SK-N-SH treated with all-trans-retinoic acid at 6 μM for 48 hours (cell line): ENCODE measurements around the gene ARHGDIA.

Experiments
- ATAC-seq: fragments of 200-7000 bp; cut with Tn5 transposase; 3 replicates; pipeline ENCODE4 v1.9.1; 2020; ENCODE audit warnings: mild to moderate bottlenecking, moderate library complexity
- ARNTL ChIP-seq: fragments of 450-650 bp; formaldehyde crosslinking; IDR thresholded peaks from 2 replicates; pipeline ENCODE4 v1.5.0; 2020; ENCODE audit warnings: low read depth, mild to moderate bottlenecking, moderate library complexity, borderline replicate concordance
- BACH2 ChIP-seq: fragments of 250-450 bp; sonication (Bioruptor Pico); IDR thresholded peaks from 2 replicates; pipeline ENCODE4 v1.9.0; 2021; ENCODE audit warnings: mild to moderate bottlenecking, borderline replicate concordance
- CSDC2 ChIP-seq: fragments of 250-450 bp; sonication (Bioruptor Pico); IDR thresholded peaks from 2 replicates; pipeline ENCODE4 v1.5.0; 2020; ENCODE audit warnings: mild to moderate bottlenecking, moderate library complexity
- ESRRG ChIP-seq: fragments of 250-450 bp; sonication (Bioruptor Pico); IDR thresholded peaks from 2 replicates; pipeline ENCODE4 v1.6.1; 2021; ENCODE audit warnings: mild to moderate bottlenecking
- GLIS3 ChIP-seq: fragments of 250-450 bp; sonication (Bioruptor Pico); IDR thresholded peaks from 2 replicates; pipeline ENCODE4 v1.5.0; 2020; ENCODE audit warnings: mild to moderate bottlenecking, moderate library complexity
- OSR1 ChIP-seq: fragments of 250-450 bp; sonication (Bioruptor Pico); IDR thresholded peaks from 2 replicates; pipeline ENCODE4 v1.8.0; 2022; ENCODE audit warnings: moderate library complexity, mild to moderate bottlenecking, inconsistent platforms
- PPARA ChIP-seq: fragments of 250-450 bp; sonication (Bioruptor Pico); IDR thresholded peaks from 2 replicates; pipeline ENCODE4 v1.5.0; 2020; ENCODE audit warnings: mild to moderate bottlenecking, borderline replicate concordance
- RARB ChIP-seq: fragments of 250-450 bp; sonication (Bioruptor Pico); IDR thresholded peaks from 2 replicates; pipeline ENCODE4 v1.8.0; 2021; ENCODE audit warnings: mild to moderate bottlenecking, moderate library complexity
- TCF4 ChIP-seq: fragments of 250-450 bp; sonication (Bioruptor Pico); IDR thresholded peaks from 2 replicates; pipeline ENCODE4 v1.8.0; 2021; ENCODE audit warnings: mild to moderate bottlenecking, moderate library complexity, borderline replicate concordance
- TOX ChIP-seq: fragments of 250-450 bp; sonication (Bioruptor Pico); IDR thresholded peaks from 2 replicates; pipeline ENCODE4 v1.8.0; 2021; ENCODE audit warnings: mild to moderate bottlenecking, moderate library complexity, borderline replicate concordance
- ZC3H10 ChIP-seq: fragments of 250-450 bp; sonication (Bioruptor Pico); IDR thresholded peaks from 2 replicates; pipeline ENCODE4 v1.5.1; 2021; ENCODE audit warnings: mild to moderate bottlenecking, moderate library complexity
- ZFP3 ChIP-seq: fragments of 250-450 bp; sonication (Bioruptor Pico); IDR thresholded peaks from 2 replicates; pipeline ENCODE4 v1.5.0; 2020; ENCODE audit warnings: mild to moderate bottlenecking, moderate library complexity
- ZFP30 ChIP-seq: fragments of 450-650 bp; formaldehyde crosslinking; IDR thresholded peaks from 2 replicates; pipeline ENCODE4 v1.5.0; 2022; ENCODE audit warnings: mild to moderate bottlenecking, moderate library complexity
- ZNF565 ChIP-seq: fragments of 450-650 bp; formaldehyde crosslinking; conservative IDR thresholded peaks from 2 replicates; pipeline ENCODE4 v1.5.0; 2020; ENCODE audit warnings: low read depth, mild to moderate bottlenecking, moderate library complexity
- ZNF8 ChIP-seq: fragments of 450-650 bp; formaldehyde crosslinking; IDR thresholded peaks from 2 replicates; pipeline ENCODE4 v1.5.0; 2020; ENCODE audit warnings: mild to moderate bottlenecking, moderate library complexity
- TF ChIP-seq, protein P1 (sequence below): fragments of 250-450 bp; sonication (Bioruptor Pico); IDR thresholded peaks from 2 replicates; pipeline ENCODE4 v1.5.0; 2020; ENCODE audit warnings: mild to moderate bottlenecking, moderate library complexity
- TF ChIP-seq, protein P2 (sequence below): fragments of 250-450 bp; sonication (Bioruptor Pico); IDR thresholded peaks from 2 replicates; pipeline ENCODE4 v1.8.0; 2021; ENCODE audit warnings: low read depth, mild to moderate bottlenecking, moderate library complexity, borderline replicate concordance
- TF ChIP-seq, protein P3 (sequence below): fragments of 250-450 bp; sonication (Bioruptor Pico); IDR thresholded peaks from 2 replicates; pipeline ENCODE4 v1.5.1; 2020; ENCODE audit warnings: low read depth, mild to moderate bottlenecking, moderate library complexity
- TF ChIP-seq, protein P4 (sequence below): fragments of 250-450 bp; sonication (Bioruptor Pico); IDR thresholded peaks from 2 replicates; pipeline ENCODE4 v1.5.1; 2021; ENCODE audit warnings: mild to moderate bottlenecking, moderate library complexity
- TF ChIP-seq, protein P5 (sequence below): fragments of 250-450 bp; sonication (Bioruptor Pico); IDR thresholded peaks from 2 replicates; pipeline ENCODE4 v1.8.0; 2020; ENCODE audit warnings: mild to moderate bottlenecking, moderate library complexity, borderline replicate concordance

Gene ARHGDIA

DNA sequence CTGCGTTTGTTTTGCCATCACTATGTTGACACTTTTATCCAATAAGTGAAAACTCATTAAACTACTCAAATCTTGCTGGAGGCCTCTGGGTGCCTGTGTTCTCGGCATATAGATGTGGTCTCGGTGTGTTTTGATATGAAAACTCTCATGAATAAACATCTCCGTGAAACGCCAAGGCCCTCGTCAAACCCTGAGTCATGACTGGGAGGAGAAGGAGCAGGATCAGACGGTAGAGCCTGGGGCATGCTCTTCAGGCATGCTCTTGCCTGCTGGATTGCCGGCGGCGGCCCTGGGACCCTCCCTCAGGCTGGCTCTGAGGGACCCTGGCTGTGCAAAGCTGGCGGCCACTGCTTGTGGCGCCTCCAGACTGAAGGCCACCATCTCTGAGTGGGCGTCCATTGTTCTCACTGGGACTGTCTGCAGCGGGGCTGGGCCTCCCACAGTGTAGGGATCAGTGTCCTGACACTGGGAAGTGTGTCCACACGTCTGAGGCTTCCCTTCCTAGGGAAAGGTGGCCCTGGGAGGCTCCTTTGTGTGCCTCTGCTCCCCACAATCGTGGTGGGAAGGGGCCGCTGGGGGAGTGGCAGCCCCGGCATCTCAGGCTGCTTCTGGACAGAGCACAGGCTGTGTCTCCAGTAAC lies 29.2 kb upstream of the ARHGDIA start (continued):
- TF ChIP-seq ARNTL (CRISPR knock-in tag): no peak

DNA sequence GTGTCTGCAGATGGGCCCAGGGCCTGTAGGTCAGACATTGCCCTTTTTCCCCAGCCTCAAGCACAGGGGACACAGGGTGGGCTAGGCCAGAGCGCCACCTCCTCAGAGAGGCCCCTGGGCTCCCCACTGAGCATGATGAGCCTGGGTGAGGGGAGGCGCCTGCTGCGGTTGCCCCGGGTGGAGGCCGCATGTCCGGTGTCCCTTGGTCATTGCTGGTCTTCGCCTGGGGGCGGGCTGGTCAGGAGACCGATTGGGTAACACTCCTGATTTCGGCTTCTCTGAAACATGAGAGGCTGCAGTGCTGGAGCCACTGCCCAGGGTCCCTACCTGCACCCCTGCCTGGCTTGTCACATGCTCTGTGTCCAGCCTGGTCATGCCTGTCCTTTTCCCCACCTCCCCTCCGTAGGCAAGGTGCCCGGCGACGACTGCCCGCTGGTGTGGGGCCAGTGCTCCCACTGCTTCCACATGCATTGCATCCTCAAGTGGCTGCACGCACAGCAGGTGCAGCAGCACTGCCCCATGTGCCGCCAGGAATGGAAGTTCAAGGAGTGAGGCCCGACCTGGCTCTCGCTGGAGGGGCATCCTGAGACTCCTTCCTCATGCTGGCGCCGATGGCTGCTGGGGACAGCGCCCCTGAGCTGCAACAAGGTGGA lies 28.5 kb upstream of the ARHGDIA start:
- no peak for ATAC-seq
- TF ChIP-seq, protein P1, sequence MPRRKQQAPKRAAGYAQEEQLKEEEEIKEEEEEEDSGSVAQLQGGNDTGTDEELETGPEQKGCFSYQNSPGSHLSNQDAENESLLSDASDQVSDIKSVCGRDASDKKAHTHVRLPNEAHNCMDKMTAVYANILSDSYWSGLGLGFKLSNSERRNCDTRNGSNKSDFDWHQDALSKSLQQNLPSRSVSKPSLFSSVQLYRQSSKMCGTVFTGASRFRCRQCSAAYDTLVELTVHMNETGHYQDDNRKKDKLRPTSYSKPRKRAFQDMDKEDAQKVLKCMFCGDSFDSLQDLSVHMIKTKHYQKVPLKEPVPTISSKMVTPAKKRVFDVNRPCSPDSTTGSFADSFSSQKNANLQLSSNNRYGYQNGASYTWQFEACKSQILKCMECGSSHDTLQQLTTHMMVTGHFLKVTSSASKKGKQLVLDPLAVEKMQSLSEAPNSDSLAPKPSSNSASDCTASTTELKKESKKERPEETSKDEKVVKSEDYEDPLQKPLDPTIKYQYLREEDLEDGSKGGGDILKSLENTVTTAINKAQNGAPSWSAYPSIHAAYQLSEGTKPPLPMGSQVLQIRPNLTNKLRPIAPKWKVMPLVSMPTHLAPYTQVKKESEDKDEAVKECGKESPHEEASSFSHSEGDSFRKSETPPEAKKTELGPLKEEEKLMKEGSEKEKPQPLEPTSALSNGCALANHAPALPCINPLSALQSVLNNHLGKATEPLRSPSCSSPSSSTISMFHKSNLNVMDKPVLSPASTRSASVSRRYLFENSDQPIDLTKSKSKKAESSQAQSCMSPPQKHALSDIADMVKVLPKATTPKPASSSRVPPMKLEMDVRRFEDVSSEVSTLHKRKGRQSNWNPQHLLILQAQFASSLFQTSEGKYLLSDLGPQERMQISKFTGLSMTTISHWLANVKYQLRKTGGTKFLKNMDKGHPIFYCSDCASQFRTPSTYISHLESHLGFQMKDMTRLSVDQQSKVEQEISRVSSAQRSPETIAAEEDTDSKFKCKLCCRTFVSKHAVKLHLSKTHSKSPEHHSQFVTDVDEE (CRISPR knock-in tag): no peak
- TF ChIP-seq CSDC2 (CRISPR knock-in tag) (no peak), ARNTL (CRISPR knock-in tag) (no peak), GLIS3 (CRISPR knock-in tag) (no peak), TOX (CRISPR knock-in tag) (no peak), RARB (CRISPR knock-in tag) (no peak), PPARA (CRISPR knock-in tag) (no peak), ZFP3 (no peak), ZNF565 (CRISPR knock-in tag) (no peak), ZC3H10 (no peak), ESRRG (CRISPR knock-in tag) (no peak), TCF4 (CRISPR knock-in tag) (no peak)
- TF ChIP-seq, protein P2, sequence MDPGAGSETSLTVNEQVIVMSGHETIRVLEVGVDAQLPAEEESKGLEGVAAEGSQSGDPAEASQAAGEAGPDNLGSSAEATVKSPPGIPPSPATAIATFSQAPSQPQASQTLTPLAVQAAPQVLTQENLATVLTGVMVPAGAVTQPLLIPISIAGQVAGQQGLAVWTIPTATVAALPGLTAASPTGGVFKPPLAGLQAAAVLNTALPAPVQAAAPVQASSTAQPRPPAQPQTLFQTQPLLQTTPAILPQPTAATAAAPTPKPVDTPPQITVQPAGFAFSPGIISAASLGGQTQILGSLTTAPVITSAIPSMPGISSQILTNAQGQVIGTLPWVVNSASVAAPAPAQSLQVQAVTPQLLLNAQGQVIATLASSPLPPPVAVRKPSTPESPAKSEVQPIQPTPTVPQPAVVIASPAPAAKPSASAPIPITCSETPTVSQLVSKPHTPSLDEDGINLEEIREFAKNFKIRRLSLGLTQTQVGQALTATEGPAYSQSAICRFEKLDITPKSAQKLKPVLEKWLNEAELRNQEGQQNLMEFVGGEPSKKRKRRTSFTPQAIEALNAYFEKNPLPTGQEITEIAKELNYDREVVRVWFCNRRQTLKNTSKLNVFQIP (CRISPR knock-in tag): no peak
- TF ChIP-seq, protein P3, sequence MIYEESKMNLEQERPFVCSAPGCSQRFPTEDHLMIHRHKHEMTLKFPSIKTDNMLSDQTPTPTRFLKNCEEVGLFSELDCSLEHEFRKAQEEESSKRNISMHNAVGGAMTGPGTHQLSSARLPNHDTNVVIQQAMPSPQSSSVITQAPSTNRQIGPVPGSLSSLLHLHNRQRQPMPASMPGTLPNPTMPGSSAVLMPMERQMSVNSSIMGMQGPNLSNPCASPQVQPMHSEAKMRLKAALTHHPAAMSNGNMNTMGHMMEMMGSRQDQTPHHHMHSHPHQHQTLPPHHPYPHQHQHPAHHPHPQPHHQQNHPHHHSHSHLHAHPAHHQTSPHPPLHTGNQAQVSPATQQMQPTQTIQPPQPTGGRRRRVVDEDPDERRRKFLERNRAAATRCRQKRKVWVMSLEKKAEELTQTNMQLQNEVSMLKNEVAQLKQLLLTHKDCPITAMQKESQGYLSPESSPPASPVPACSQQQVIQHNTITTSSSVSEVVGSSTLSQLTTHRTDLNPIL: no peak
- TF ChIP-seq, protein P4, sequence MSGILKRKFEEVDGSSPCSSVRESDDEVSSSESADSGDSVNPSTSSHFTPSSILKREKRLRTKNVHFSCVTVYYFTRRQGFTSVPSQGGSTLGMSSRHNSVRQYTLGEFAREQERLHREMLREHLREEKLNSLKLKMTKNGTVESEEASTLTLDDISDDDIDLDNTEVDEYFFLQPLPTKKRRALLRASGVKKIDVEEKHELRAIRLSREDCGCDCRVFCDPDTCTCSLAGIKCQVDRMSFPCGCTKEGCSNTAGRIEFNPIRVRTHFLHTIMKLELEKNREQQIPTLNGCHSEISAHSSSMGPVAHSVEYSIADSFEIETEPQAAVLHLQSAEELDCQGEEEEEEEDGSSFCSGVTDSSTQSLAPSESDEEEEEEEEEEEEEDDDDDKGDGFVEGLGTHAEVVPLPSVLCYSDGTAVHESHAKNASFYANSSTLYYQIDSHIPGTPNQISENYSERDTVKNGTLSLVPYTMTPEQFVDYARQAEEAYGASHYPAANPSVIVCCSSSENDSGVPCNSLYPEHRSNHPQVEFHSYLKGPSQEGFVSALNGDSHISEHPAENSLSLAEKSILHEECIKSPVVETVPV (CRISPR knock-in tag): no peak
- TF ChIP-seq, protein P5, sequence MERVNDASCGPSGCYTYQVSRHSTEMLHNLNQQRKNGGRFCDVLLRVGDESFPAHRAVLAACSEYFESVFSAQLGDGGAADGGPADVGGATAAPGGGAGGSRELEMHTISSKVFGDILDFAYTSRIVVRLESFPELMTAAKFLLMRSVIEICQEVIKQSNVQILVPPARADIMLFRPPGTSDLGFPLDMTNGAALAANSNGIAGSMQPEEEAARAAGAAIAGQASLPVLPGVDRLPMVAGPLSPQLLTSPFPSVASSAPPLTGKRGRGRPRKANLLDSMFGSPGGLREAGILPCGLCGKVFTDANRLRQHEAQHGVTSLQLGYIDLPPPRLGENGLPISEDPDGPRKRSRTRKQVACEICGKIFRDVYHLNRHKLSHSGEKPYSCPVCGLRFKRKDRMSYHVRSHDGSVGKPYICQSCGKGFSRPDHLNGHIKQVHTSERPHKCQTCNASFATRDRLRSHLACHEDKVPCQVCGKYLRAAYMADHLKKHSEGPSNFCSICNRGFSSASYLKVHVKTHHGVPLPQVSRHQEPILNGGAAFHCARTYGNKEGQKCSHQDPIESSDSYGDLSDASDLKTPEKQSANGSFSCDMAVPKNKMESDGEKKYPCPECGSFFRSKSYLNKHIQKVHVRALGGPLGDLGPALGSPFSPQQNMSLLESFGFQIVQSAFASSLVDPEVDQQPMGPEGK (CRISPR knock-in tag): no peak
- TF ChIP-seq, all 23 proteins: peak for 0

DNA sequence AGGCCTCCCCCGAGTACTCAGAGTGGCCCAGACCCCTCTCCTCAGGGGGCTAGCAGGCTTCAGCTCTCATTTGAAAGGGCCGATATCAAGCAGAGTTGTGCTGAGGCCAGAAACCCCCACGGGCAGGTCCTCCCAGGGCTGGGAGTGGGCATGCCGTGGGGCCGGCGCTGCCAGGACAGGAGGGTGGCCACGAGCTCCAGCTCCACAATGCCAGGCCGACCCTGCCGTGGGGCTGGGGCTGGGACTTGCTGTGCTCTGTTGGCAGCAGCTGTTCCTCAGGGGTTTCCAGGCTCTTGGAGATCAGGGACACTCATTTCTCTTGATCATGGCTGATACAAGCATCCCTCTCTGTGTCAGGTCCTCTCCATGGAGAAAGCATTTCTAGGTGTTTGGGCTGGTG lies 27.7 kb upstream of the ARHGDIA start:
- no peak for ATAC-seq
- TF ChIP-seq BACH2 (CRISPR knock-in tag) (no peak), ZNF8 (no peak), TCF4 (CRISPR knock-in tag) (no peak), ZFP30 (CRISPR knock-in tag) (no peak), ZC3H10 (no peak), OSR1 (no peak)
- TF ChIP-seq, protein P4 (CRISPR knock-in tag): no peak
- TF ChIP-seq, protein P2 (CRISPR knock-in tag): no peak
- TF ChIP-seq, all 23 proteins: peak for 0
